HepG2 (cell line): ENCODE data around the gene SYNJ2. TPM values are rescaled to one million over a fixed set of nuclear protein-coding genes. Genes with fewer than 3 reads are reported as not detected.

Experiments used
- BRCA1 ChIP-seq: sonication (generic); formaldehyde crosslinking; IDR thresholded peaks from 2 replicates; pipeline ENCODE4 v1.4.0; 2020; ENCODE audit warnings: missing genetic modification reagents
- DNMT3B ChIP-seq: conservative IDR thresholded peaks from 2 replicates; pipeline ENCODE4 v1.6.1; 2016; ENCODE audit warnings: missing biosample characterization, control low read depth
- FOXA1 ChIP-seq, 2 experiments: fragments of 450-650 bp in 1 of 2; sonication (generic) in 1 of 2; formaldehyde crosslinking in 1 of 2; IDR thresholded peaks; 2 replicates each; pipeline versions ENCODE4 v1.4.0 to v1.6.1; 2016 to 2020; ENCODE audit warnings: missing genetic modification reagents in 1 of 2
- FOXM1 ChIP-seq: sonication (generic); formaldehyde crosslinking; IDR thresholded peaks from 2 replicates; pipeline ENCODE4 v1.5.0; 2020; ENCODE audit warnings: missing genetic modification reagents
- FOXO1 ChIP-seq: sonication (generic); formaldehyde crosslinking; IDR thresholded peaks from 2 replicates; pipeline ENCODE4 v1.4.0; 2020; ENCODE audit warnings: missing genetic modification reagents
- HOXA9 ChIP-seq: sonication (generic); formaldehyde crosslinking; IDR thresholded peaks from 2 replicates; pipeline ENCODE4 v1.8.1; 2022; ENCODE audit warnings: missing genetic modification reagents, mild to moderate bottlenecking, moderate library complexity, borderline replicate concordance
- MLLT10 ChIP-seq: sonication (generic); formaldehyde crosslinking; IDR thresholded peaks from 2 replicates; pipeline ENCODE4 v1.4.0; 2020; ENCODE audit warnings: missing genetic modification reagents
- NR2F2 ChIP-seq: IDR thresholded peaks from 2 replicates; pipeline ENCODE4 v1.6.1; 2012; ENCODE audit warnings: low read depth, inconsistent platforms, borderline replicate concordance
- PAF1 ChIP-seq: IDR thresholded peaks from 2 replicates; pipeline ENCODE4 v1.6.1; 2016; ENCODE audit warnings: missing genetic modification reagents, missing compliant biosample characterization
- SAP130 ChIP-seq: IDR thresholded peaks from 2 replicates; pipeline ENCODE4 v1.6.1; 2016; ENCODE audit warnings: low read depth
- TOE1 ChIP-seq: sonication (generic); formaldehyde crosslinking; IDR thresholded peaks from 2 replicates; pipeline ENCODE4 v1.4.0; 2020; ENCODE audit warnings: mild to moderate bottlenecking, missing genetic modification reagents
- ZNF101 ChIP-seq: sonication (generic); formaldehyde crosslinking; IDR thresholded peaks from 2 replicates; pipeline ENCODE4 v1.4.0; 2020; ENCODE audit warnings: mild to moderate bottlenecking, low read depth, missing genetic modification reagents, borderline replicate concordance
- ZNF20 ChIP-seq: sonication (generic); formaldehyde crosslinking; IDR thresholded peaks from 2 replicates; pipeline ENCODE4 v1.4.0; 2020; ENCODE audit warnings: mild to moderate bottlenecking, moderate library complexity, missing genetic modification reagents
- ZNF547 ChIP-seq: sonication (generic); formaldehyde crosslinking; IDR thresholded peaks from 2 replicates; pipeline ENCODE4 v1.5.1; 2020; ENCODE audit warnings: mild to moderate bottlenecking, missing genetic modification reagents
- ZNF569 ChIP-seq: sonication (generic); formaldehyde crosslinking; IDR thresholded peaks from 2 replicates; pipeline ENCODE4 v1.5.0; 2020; ENCODE audit warnings: mild to moderate bottlenecking, missing genetic modification reagents, moderate library complexity, borderline replicate concordance
- polyA plus RNA-seq, 8 experiments: library from polyadenylated mRNA; depleted of rRNA in 3 of 8; stranded (reverse) in 7 of 8; unstranded in 1 of 8; fragments of >200 nt; fragmentation: Illumina TruSeq in 4 of 8; extraction: Trizol in 4 of 8; gene quantifications; 2 replicates each; pipeline versions ENCODE4 v1.2.1 to v1.2.3, GENCODE V29; 2011 to 2016; ENCODE audit warnings: low read depth in 4 of 8, missing spikeins in 1 of 8, mixed read lengths in 1 of 8; ENCODE audit not compliant: insufficient read depth in 1 of 8
- total RNA-seq, 5 experiments: library from RNA; depleted of rRNA; stranded (reverse); fragments of >200 nt; fragmentation: Illumina TruSeq; extraction: Trizol; gene quantifications; 2 replicates each; pipeline ENCODE4 v1.2.3, GENCODE V29; 2016; ENCODE audit warnings: low read depth in 1 of 5
- TF ChIP-seq, protein P1 (sequence below): IDR thresholded peaks from 2 replicates; pipeline ENCODE4 v1.6.1; 2012; ENCODE audit warnings: low read length, improper control_type of control experiment
- TF ChIP-seq, protein P2 (sequence below): sonication (generic); formaldehyde crosslinking; IDR thresholded peaks from 2 replicates; pipeline ENCODE4 v1.8.0; 2023; ENCODE audit warnings: mild to moderate bottlenecking, missing genetic modification reagents
- TF ChIP-seq, protein P3 (sequence below): sonication (generic); formaldehyde crosslinking; IDR thresholded peaks from 2 replicates; pipeline ENCODE4 v1.5.0; 2020; ENCODE audit warnings: missing genetic modification reagents, mild to moderate bottlenecking, borderline replicate concordance
- TF ChIP-seq, protein P4 (sequence below): sonication (generic); formaldehyde crosslinking; IDR thresholded peaks from 2 replicates; pipeline ENCODE4 v1.4.0; 2020; ENCODE audit warnings: low read depth, missing genetic modification reagents

SYNJ2 gene
- total and polyA plus RNA-seq, 2 of the 13 experiments (the other 11 are each of a cell fraction or from before 2014, with no cell fraction given) = 39.1 to 57.6 TPM

DNA sequence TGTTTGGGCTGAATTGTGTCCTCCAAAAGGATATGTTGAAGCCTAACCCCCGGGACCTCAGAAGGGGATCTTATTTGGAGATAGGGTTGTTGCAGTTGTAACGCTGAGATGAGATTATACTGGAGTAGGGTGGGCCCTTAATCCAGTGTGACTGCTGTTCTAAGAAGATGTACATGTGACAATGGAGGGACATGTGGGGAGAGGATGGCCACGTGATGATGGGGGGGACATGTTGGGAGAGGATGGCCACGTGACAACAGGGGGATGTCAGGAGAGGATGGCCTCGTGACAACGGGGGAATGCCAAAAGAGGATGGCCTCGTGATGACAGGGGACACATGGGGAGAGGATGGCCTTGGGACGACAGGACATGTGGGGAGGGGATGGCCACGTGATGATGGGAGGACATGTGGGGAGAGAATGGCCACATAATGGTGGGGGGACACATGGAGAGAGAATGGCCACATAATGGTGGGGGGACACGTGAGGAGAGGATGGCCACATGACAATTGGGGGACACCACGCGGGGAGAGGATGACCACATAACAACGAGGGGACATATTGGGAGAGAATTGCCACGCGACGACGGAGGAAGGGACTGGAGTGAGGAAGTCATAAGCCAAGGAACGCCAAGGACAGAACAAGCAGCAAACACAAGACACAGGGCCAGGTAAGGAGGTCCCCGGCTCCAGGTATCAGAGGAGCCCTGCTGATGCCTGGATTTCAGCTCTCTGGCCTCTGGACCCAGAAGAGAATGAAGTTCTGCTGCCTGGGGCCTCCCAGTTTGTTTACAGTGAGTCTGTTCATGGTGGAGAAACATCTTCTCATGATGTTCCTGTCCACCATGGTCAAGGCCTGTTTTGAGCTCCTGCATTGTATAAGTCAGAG, 29.2 kb downstream of the SYNJ2 start (continued):
- TF ChIP-seq, protein P1, sequence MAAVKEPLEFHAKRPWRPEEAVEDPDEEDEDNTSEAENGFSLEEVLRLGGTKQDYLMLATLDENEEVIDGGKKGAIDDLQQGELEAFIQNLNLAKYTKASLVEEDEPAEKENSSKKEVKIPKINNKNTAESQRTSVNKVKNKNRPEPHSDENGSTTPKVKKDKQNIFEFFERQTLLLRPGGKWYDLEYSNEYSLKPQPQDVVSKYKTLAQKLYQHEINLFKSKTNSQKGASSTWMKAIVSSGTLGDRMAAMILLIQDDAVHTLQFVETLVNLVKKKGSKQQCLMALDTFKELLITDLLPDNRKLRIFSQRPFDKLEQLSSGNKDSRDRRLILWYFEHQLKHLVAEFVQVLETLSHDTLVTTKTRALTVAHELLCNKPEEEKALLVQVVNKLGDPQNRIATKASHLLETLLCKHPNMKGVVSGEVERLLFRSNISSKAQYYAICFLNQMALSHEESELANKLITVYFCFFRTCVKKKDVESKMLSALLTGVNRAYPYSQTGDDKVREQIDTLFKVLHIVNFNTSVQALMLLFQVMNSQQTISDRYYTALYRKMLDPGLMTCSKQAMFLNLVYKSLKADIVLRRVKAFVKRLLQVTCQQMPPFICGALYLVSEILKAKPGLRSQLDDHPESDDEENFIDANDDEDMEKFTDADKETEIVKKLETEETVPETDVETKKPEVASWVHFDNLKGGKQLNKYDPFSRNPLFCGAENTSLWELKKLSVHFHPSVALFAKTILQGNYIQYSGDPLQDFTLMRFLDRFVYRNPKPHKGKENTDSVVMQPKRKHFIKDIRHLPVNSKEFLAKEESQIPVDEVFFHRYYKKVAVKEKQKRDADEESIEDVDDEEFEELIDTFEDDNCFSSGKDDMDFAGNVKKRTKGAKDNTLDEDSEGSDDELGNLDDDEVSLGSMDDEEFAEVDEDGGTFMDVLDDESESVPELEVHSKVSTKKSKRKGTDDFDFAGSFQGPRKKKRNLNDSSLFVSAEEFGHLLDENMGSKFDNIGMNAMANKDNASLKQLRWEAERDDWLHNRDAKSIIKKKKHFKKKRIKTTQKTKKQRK = no peak
- TF ChIP-seq FOXA1 (IDR thresholded peaks at IDR 0.05) (no peak), FOXA1 (CRISPR knock-in tag; IDR thresholded peaks at IDR 0.05) (peak; percentile 59; the same call in 1 of the 2 replicates), BRCA1 (CRISPR knock-in tag) (peak; percentile 75), ZNF569 (CRISPR knock-in tag) (0 out of 2 replicates have a peak, but pooled peaks have one; percentile 75), TOE1 (no peak), ZNF20 (CRISPR knock-in tag) (no peak), NR2F2 (no peak), HOXA9 (CRISPR knock-in tag) (peak; percentile 61), ZNF547 (CRISPR knock-in tag) (peak; percentile 95; the same call in 1 of the 2 replicates), PAF1 (0 out of 2 replicates have a peak, but pooled peaks have one; percentile 67), SAP130 (CRISPR knock-in tag) (no peak), DNMT3B (CRISPR knock-in tag) (peak; percentile 88), ZNF101 (CRISPR knock-in tag) (0 out of 2 replicates have a peak, but pooled peaks have one; percentile 89), MLLT10 (CRISPR knock-in tag) (no peak), FOXM1 (CRISPR knock-in tag) (no peak; the same call in 1 of the 2 replicates), FOXO1 (CRISPR knock-in tag) (no peak)
- TF ChIP-seq, protein P2, sequence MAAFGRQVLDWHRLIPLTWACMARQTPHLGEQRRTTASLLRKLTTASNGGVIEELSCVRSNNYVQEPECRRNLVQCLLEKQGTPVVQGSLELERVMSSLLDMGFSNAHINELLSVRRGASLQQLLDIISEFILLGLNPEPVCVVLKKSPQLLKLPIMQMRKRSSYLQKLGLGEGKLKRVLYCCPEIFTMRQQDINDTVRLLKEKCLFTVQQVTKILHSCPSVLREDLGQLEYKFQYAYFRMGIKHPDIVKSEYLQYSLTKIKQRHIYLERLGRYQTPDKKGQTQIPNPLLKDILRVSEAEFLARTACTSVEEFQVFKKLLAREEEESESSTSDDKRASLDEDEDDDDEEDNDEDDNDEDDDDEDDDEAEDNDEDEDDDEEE = peak; percentile 96
- TF ChIP-seq, protein P3, sequence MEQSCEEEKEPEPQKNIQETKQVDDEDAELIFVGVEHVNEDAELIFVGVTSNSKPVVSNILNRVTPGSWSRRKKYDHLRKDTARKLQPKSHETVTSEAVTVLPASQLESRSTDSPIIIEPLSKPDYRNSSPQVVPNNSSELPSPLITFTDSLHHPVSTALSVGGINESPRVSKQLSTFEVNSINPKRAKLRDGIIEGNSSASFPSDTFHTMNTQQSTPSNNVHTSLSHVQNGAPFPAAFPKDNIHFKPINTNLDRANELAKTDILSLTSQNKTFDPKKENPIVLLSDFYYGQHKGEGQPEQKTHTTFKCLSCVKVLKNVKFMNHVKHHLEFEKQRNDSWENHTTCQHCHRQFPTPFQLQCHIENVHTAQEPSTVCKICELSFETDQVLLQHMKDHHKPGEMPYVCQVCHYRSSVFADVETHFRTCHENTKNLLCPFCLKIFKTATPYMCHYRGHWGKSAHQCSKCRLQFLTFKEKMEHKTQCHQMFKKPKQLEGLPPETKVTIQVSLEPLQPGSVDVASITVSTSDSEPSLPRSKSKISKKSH = peak; percentile 95
- TF ChIP-seq, protein P4, sequence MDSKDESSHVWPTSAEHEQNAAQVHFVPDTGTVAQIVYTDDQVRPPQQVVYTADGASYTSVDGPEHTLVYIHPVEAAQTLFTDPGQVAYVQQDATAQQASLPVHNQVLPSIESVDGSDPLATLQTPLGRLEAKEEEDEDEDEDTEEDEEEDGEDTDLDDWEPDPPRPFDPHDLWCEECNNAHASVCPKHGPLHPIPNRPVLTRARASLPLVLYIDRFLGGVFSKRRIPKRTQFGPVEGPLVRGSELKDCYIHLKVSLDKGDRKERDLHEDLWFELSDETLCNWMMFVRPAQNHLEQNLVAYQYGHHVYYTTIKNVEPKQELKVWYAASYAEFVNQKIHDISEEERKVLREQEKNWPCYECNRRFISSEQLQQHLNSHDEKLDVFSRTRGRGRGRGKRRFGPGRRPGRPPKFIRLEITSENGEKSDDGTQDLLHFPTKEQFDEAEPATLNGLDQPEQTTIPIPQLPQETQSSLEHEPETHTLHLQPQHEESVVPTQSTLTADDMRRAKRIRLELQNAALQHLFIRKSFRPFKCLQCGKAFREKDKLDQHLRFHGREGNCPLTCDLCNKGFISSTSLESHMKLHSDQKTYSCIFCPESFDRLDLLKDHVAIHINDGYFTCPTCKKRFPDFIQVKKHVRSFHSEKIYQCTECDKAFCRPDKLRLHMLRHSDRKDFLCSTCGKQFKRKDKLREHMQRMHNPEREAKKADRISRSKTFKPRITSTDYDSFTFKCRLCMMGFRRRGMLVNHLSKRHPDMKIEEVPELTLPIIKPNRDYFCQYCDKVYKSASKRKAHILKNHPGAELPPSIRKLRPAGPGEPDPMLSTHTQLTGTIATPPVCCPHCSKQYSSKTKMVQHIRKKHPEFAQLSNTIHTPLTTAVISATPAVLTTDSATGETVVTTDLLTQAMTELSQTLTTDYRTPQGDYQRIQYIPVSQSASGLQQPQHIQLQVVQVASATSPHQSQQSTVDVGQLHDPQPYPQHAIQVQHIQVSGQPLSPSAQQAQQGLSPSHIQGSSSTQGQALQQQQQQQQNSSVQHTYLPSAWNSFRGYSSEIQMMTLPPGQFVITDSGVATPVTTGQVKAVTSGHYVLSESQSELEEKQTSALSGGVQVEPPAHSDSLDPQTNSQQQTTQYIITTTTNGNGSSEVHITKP (CRISPR knock-in tag) = peak; percentile 10
